ENCODE results near the gene CELSR1. TPM values are rescaled to one million over a fixed set of nuclear protein-coding genes. Genes with fewer than 3 reads are reported as not detected.

CELSR1 gene
- total RNA-seq, 1 experiment from 2014 or later, result 14.2 TPM

GRCh38 chr22:46380581-46380980, 156.8 kb downstream of the CELSR1 start:
- intact Hi-C loops (cut with micrococcal nuclease), result no loop called here
- CTCF ChIA-PET, result no interaction called here
- no peak for ATAC-seq

GRCh38 chr22:46380069-46380468, 157.4 kb downstream of the CELSR1 start:
- no peak overlapping the region for H3K4me2 ChIP-seq (ENCODE audit: low read length)
- H3K4me3 ChIP-seq (ENCODE audit: low read length), result no peak overlapping the region
- no peaks in the 10 kb centered on the region for H3K9me2 ChIP-seq (replicated peaks; ENCODE audit: low read length)
- H3K9ac ChIP-seq (ENCODE audit: low read length), result no peak overlapping the region
- no peaks in the 10 kb centered on the region for H3K79me2 ChIP-seq (ENCODE audit: low read length)
- no peak overlapping the region for H2AFZ ChIP-seq (ENCODE audit: low read length)
- POLR2A ChIA-PET (ENCODE audit: unreplicated experiment), result no interaction called here
- BruUV-seq (replicated peaks), result no TSS peak
- DNase-seq (no peak), ATAC-seq (no peak)
- H3K9me3 ChIP-seq (ENCODE audit: low read length), result no peaks in the 10 kb centered on the region
- no peaks in the 10 kb centered on the region for H4K20me1 ChIP-seq (ENCODE audit: low read length)
- no peaks in the 10 kb centered on the region for H3F3A ChIP-seq (ENCODE audit: low read length, unreplicated experiment)
- intact Hi-C loops (cut with micrococcal nuclease), result no loop called here
- peaks cover 5% of the 10 kb centered on the region for H3K36me3 ChIP-seq (ENCODE audit: low read depth, low read length)
- TF ChIP-seq, protein P1, sequence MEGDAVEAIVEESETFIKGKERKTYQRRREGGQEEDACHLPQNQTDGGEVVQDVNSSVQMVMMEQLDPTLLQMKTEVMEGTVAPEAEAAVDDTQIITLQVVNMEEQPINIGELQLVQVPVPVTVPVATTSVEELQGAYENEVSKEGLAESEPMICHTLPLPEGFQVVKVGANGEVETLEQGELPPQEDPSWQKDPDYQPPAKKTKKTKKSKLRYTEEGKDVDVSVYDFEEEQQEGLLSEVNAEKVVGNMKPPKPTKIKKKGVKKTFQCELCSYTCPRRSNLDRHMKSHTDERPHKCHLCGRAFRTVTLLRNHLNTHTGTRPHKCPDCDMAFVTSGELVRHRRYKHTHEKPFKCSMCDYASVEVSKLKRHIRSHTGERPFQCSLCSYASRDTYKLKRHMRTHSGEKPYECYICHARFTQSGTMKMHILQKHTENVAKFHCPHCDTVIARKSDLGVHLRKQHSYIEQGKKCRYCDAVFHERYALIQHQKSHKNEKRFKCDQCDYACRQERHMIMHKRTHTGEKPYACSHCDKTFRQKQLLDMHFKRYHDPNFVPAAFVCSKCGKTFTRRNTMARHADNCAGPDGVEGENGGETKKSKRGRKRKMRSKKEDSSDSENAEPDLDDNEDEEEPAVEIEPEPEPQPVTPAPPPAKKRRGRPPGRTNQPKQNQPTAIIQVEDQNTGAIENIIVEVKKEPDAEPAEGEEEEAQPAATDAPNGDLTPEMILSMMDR (conservative IDR thresholded peaks at IDR 0.05; ENCODE audit: low read depth, low read length), result no peak
- no peak for TF ChIP-seq EZH2phosphoT487 (IDR thresholded peaks at IDR 0.05; ENCODE audit: borderline replicate concordance, low read length)
- TF ChIP-seq EZH2 (IDR thresholded peaks at IDR 0.05; ENCODE audit: low read length, unreplicated experiment), result no peak
- no peaks in the 10 kb centered on the region for H3K27me3 ChIP-seq (ENCODE audit: low read length)
- H3K4me1 ChIP-seq (ENCODE audit: insufficient read depth, low read length), result peaks cover 11% of the 10 kb centered on the region
- CTCF ChIA-PET, result no interaction called here
- no peak overlapping the region for H3K27ac ChIP-seq (ENCODE audit: low read length)

More at GRCh38 chr22:46380581-46380980, 156.8 kb downstream of the CELSR1 start:
- no peaks in the 10 kb centered on the region for H3K27me3 ChIP-seq (ENCODE audit: low read length)
- H3K9ac ChIP-seq (ENCODE audit: low read length), result no peak overlapping the region
- H3K9me2 ChIP-seq (replicated peaks; ENCODE audit: low read length), result no peaks in the 10 kb centered on the region
- H3K4me3 ChIP-seq (ENCODE audit: low read length), result no peak overlapping the region
- no peak overlapping the region for H3K27ac ChIP-seq (ENCODE audit: low read length)
- H3K79me2 ChIP-seq (ENCODE audit: low read length), result no peaks in the 10 kb centered on the region
- no peaks in the 10 kb centered on the region for H3K9me3 ChIP-seq (ENCODE audit: low read length)
- BruUV-seq (replicated peaks), result no TSS peak
- peaks cover 5% of the 10 kb centered on the region for H3K36me3 ChIP-seq (ENCODE audit: low read depth, low read length)
- peaks cover 11% of the 10 kb centered on the region for H3K4me1 ChIP-seq (ENCODE audit: insufficient read depth, low read length)
- H3F3A ChIP-seq (ENCODE audit: low read length, unreplicated experiment), result no peaks in the 10 kb centered on the region
- H4K20me1 ChIP-seq (ENCODE audit: low read length), result no peaks in the 10 kb centered on the region
- no peak overlapping the region for H2AFZ ChIP-seq (ENCODE audit: low read length)
- no peak overlapping the region for H3K4me2 ChIP-seq (ENCODE audit: low read length)
- TF ChIP-seq, protein P1 (conservative IDR thresholded peaks at IDR 0.05; ENCODE audit: low read depth, low read length), result no peak
- TF ChIP-seq EZH2phosphoT487 (IDR thresholded peaks at IDR 0.05; ENCODE audit: borderline replicate concordance, low read length), result no peak
- no peak for TF ChIP-seq EZH2 (IDR thresholded peaks at IDR 0.05; ENCODE audit: low read length, unreplicated experiment)
- no peak for DNase-seq
- POLR2A ChIA-PET (ENCODE audit: unreplicated experiment), result no interaction called here

- TF ChIP-seq, protein P1 (conservative IDR thresholded peaks at IDR 0.05; ENCODE audit: low read depth, low read length), result no peak
- TF ChIP-seq EZH2phosphoT487 (IDR thresholded peaks at IDR 0.05; ENCODE audit: borderline replicate concordance, low read length) (no peak), EZH2 (IDR thresholded peaks at IDR 0.05; ENCODE audit: low read length, unreplicated experiment) (no peak)
- BruUV-seq (replicated peaks), result no TSS peak
- no peak overlapping the region for H3K9ac ChIP-seq (ENCODE audit: low read length)
- H3K9me2 ChIP-seq (replicated peaks; ENCODE audit: low read length), result no peaks in the 10 kb centered on the region
- no peaks in the 10 kb centered on the region for H3K9me3 ChIP-seq (ENCODE audit: low read length)
- no peak for DNase-seq
- H3K27me3 ChIP-seq (ENCODE audit: low read length), result no peaks in the 10 kb centered on the region
- H3F3A ChIP-seq (ENCODE audit: low read length, unreplicated experiment), result no peaks in the 10 kb centered on the region
- H3K27ac ChIP-seq (ENCODE audit: low read length), result no peak overlapping the region
- peaks cover 11% of the 10 kb centered on the region for H3K4me1 ChIP-seq (ENCODE audit: insufficient read depth, low read length)
- CTCF ChIA-PET, result no interaction called here
- no peaks in the 10 kb centered on the region for H3K79me2 ChIP-seq (ENCODE audit: low read length)
- intact Hi-C loops (cut with micrococcal nuclease), result no loop called here
- H2AFZ ChIP-seq (ENCODE audit: low read length), result no peak overlapping the region
- H4K20me1 ChIP-seq (ENCODE audit: low read length), result no peaks in the 10 kb centered on the region
- peaks cover 5% of the 10 kb centered on the region for H3K36me3 ChIP-seq (ENCODE audit: low read depth, low read length)
- ATAC-seq, result no peak
- H3K4me3 ChIP-seq (ENCODE audit: low read length), result no peak overlapping the region
- no peak overlapping the region for H3K4me2 ChIP-seq (ENCODE audit: low read length)
- POLR2A ChIA-PET (ENCODE audit: unreplicated experiment), result no interaction called here
These were observed 158.1 kb downstream of the CELSR1 start for GRCh38 chr22:46379066-46379930.

All from PC-3 (cell line).